Urinary bladder (tissue), 4 donors: ENCODE data around the gene CAGE1. TPM values are rescaled to one million over a fixed set of nuclear protein-coding genes. Genes with fewer than 3 reads are reported as not detected.
"Not testable (repeated sequence)": the region's sequence is repeated elsewhere in the genome, so short reads cannot be mapped to it uniquely, and the experiment has no call there.

Experiments
- DNase-seq: peaks from one replicate; pipeline ENCODE4 v3.0.0-alpha.2; 2015; ENCODE audit errors: extremely low spot score
- H3K27ac ChIP-seq: one replicate; pipeline ENCODE4 v1.5.1; 2013; ENCODE audit warnings: low read depth, mild to moderate bottlenecking, moderate library complexity
- H3K36me3 ChIP-seq: one replicate; pipeline ENCODE4 v1.6.1; 2013; ENCODE audit warnings: mild to moderate bottlenecking, moderate library complexity; ENCODE audit not compliant: insufficient read depth
- H3K4me1 ChIP-seq: one replicate; pipeline ENCODE4 v1.6.1; 2013; ENCODE audit warnings: mild to moderate bottlenecking, moderate library complexity; ENCODE audit not compliant: insufficient read depth
- H3K4me3 ChIP-seq: one replicate; pipeline ENCODE4 v1.5.1; 2013; ENCODE audit warnings: low read depth, low read length
- WGBS: extraction: QIAGEN DNeasy Blood & Tissue Kit; methylation state at CpG from one replicate; pipeline ENCODE4 v1.1.7; 2013; 5-methylcytosine and 5-hydroxymethylcytosine counted together
- polyA plus RNA-seq: library from polyadenylated mRNA; stranded (reverse); fragments of 200-250 nt; gene quantifications from one replicate; pipeline ENCODE4 v1.2.3, GENCODE V29; 2013
- total RNA-seq: library from RNA; depleted of rRNA; stranded (reverse); fragments of >200 nt; gene quantifications from one replicate; pipeline ENCODE4 v1.2.3, GENCODE V29; 2014
- donor health status: healthy with polysubstance abuse.
- donor health status: healthy.

CAGE1 gene
- total and polyA plus RNA-seq, 2 donors = not detected

- no peak for DNase-seq
- Histone ChIP-seq H3K36me3 (no peaks in the 10 kb centered on the region), H3K4me3 (no peak overlapping the region), H3K4me1 (no peaks in the 10 kb centered on the region), H3K27ac (no peak overlapping the region)
- WGBS = 77% methylated on average over 9 of the region's 9 CpGs
Measured at GRCh38 chr6:7341989-7342742, 47.4 kb downstream of the CAGE1 start.

- DNase-seq = no peak
- H3K4me3 ChIP-seq = no peak overlapping the region
- WGBS = 94% methylated on average over 3 of the region's 3 CpGs
- H3K4me1 ChIP-seq = no peaks in the 10 kb centered on the region
- H3K27ac ChIP-seq = no peak overlapping the region
- H3K36me3 ChIP-seq = no peaks in the 10 kb centered on the region
Measured at GRCh38 chr6:7341271-7341670, 48.3 kb downstream of the CAGE1 start.

GRCh38 chr6:7339007-7339732 lies 50.4 kb downstream of the CAGE1 start:
- H3K36me3 ChIP-seq, DNase-seq, H3K4me1 ChIP-seq, H3K27ac ChIP-seq, H3K4me3 ChIP-seq: not testable (repeated sequence)
- WGBS = 75% methylated on average over 14 of the region's 14 CpGs

DNA sequence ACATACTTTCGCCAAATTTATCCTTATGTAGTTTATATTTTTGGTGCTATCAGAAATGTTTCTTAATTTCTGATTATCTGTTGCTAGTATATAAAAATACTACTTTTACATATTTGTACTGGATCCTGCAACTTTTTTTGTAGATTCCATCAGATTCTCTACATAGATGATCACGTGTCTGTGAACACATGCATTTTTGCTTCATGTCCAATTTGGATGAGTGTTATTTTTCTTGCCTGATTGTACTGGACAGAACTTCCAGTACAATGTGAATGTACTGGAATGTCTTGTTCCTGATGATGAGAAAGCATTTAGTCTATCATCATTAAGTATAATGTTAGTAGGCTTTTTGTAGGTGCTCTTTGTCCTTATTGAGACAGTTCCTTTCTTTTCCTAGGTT lies 51.5 kb downstream of the CAGE1 start:
- 82% methylated on average over 2 of the region's 2 CpGs for WGBS
- no peaks in the 10 kb centered on the region for H3K36me3 ChIP-seq
- H3K4me1 ChIP-seq = no peaks in the 10 kb centered on the region
- H3K27ac ChIP-seq = no peak overlapping the region
- H3K4me3 ChIP-seq = no peak overlapping the region
- DNase-seq = no peak

DNA sequence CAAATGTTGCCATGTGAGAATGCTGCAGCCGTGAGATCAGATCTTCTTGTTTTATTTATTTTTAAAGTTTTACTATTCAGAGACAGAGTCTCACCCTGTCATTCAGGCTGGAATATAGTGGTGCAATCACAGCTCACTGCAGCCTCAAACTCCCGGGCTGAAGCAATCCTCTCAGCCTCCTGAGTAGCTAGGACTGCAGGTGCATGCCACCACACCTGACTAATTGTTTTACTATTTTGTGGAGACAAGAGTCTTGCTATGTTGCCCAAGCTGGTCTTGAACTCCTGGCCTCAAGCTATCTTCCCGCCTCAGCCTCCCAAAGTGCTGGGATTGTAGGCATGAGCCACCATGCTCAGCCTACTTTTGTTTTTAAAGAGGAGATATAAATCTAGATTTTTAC lies 54.0 kb downstream of the CAGE1 start:
- no peak for DNase-seq
- Histone ChIP-seq H3K27ac (no peak overlapping the region), H3K4me3 (no peak overlapping the region), H3K36me3 (no peaks in the 10 kb centered on the region), H3K4me1 (no peaks in the 10 kb centered on the region)
- WGBS = 75% methylated on average over 3 of the region's 3 CpGs

- DNase-seq = no peak
- Histone ChIP-seq H3K36me3 (no peaks in the 10 kb centered on the region), H3K27ac (no peak overlapping the region), H3K4me3 (no peak overlapping the region), H3K4me1 (no peaks in the 10 kb centered on the region)
- WGBS = 83% methylated on average over 3 of the region's 3 CpGs
Measured at GRCh38 chr6:7334685-7335084, 54.9 kb downstream of the CAGE1 start.

DNA sequence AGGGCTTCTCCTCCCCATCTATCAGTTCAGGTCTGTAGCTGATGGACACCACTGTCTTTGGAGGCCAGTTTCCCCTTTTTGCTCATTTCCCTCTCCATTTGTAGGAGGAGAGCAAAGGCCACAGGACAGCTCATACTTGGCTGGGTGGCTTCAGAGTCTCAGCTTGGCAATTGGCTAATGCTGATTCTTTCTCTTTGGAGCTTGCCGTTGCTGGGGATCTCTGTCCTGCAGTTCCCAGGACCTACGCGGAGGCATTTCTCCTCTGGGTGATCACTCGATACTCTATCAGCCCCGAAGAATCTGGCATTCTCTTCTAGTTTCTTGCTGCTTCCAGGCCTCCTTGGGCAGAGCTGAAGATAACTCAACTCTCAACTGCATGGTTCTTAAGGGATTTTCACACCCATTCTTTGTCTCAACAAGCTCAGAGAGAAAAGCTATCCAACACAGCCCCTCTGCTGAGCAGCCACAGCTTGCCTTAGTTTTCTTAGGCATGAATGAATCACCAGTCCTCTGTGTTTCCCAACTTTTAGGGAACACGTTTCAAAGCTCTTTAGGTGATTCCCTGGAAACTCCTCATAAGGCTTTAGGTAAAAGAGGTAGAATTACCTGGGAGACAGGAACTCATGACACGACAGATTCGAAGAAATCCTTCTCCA lies 57.3 kb downstream of the CAGE1 start:
- Histone ChIP-seq H3K36me3 (no peaks in the 10 kb centered on the region), H3K4me3 (no peak overlapping the region), H3K4me1 (no peaks in the 10 kb centered on the region), H3K27ac (no peak overlapping the region)
- no peak for DNase-seq
- 81% methylated on average over 8 of the region's 8 CpGs for WGBS

- Histone ChIP-seq H3K4me3 (no peak overlapping the region), H3K27ac (no peak overlapping the region), H3K4me1 (no peaks in the 10 kb centered on the region), H3K36me3 (no peaks in the 10 kb centered on the region)
- 84% methylated on average over 7 of the region's 7 CpGs for WGBS
- no peak for DNase-seq
Measured at GRCh38 chr6:7331452-7331851, 58.1 kb downstream of the CAGE1 start.

- no peak for DNase-seq
- no peaks in the 10 kb centered on the region for H3K4me1 ChIP-seq
- no peak overlapping the region for H3K4me3 ChIP-seq
- WGBS = 46% methylated on average over 2 of the region's 2 CpGs
- H3K36me3 ChIP-seq = no peaks in the 10 kb centered on the region
- no peak overlapping the region for H3K27ac ChIP-seq
Measured at GRCh38 chr6:7328243-7328642, 61.3 kb downstream of the CAGE1 start.

DNA sequence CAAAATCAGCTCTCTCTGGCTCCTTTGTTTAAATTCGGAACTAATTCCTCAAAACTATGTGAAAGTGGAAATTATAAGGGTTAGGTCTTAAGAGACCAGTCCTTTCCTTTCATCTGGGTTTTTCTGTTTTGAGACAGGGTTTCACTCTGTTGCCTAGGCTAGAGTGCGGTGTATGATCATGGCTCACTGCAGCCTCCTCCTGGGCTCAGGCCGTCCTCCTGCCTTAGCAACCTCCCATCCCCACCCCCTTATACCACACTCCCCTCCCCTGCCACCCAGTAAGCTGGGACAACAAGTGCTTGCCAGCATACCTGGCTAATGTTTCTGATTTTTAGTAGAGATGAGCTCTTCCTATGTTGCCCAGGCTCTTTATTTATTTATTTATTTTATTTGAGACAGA lies 63.8 kb downstream of the CAGE1 start:
- 80% methylated on average over 3 of the region's 3 CpGs for WGBS
- no peaks in the 10 kb centered on the region for H3K4me1 ChIP-seq
- H3K4me3 ChIP-seq = no peak overlapping the region
- H3K36me3 ChIP-seq = no peaks in the 10 kb centered on the region
- no peak for DNase-seq
- H3K27ac ChIP-seq = no peak overlapping the region

- Histone ChIP-seq H3K36me3 (no peaks in the 10 kb centered on the region), H3K27ac (no peak overlapping the region), H3K4me3 (no peak overlapping the region), H3K4me1 (no peaks in the 10 kb centered on the region)
- 64% methylated on average over 7 of the region's 7 CpGs for WGBS
- DNase-seq = no peak
Measured at GRCh38 chr6:7324520-7324919, 65.0 kb downstream of the CAGE1 start.

DNA sequence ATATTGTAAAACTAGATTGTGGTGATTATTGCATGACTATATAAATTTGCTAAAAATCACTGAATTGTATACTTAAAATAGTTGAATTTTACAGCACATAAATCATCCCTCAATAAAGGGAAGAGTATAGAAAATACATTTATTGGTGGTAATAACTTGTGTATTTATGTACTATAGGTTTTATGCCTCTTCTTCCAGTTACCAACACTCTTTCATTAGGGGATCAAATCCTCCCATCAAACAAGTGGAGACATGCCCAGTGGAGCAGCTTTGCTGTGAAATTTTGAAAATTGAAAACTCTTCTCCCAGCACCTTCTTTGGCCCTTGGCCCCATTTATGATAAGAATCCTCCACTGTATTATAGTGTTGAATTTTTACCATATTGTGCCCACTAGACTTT lies 66.5 kb downstream of the CAGE1 start:
- no peaks in the 10 kb centered on the region for H3K4me1 ChIP-seq
- H3K4me3 ChIP-seq = no peak overlapping the region
- no peak overlapping the region for H3K27ac ChIP-seq
- no peak for DNase-seq
- no peaks in the 10 kb centered on the region for H3K36me3 ChIP-seq

DNA sequence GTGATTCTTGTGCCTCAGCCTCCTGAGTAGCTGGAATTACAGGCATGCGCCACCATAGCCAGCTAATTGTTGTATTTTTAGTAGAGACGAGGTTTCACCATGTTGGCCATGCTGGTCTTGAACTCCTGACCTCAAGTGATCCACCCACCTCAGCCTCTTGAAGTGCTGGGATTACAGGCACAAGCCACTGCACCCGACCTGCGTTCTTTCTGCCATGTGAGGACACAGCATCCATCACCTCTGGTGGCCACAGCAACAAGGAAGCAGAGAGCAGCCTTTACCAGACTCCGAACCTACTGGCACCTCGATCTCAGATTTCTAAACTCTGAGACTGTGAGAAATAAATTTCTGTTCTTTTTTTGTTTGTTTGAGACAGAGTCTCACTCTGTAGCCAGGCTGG lies 67.7 kb downstream of the CAGE1 start:
- H3K4me3 ChIP-seq, DNase-seq, H3K4me1 ChIP-seq, H3K36me3 ChIP-seq, H3K27ac ChIP-seq: not testable (repeated sequence)
- WGBS = 85% methylated on average over 6 of the region's 6 CpGs

DNA sequence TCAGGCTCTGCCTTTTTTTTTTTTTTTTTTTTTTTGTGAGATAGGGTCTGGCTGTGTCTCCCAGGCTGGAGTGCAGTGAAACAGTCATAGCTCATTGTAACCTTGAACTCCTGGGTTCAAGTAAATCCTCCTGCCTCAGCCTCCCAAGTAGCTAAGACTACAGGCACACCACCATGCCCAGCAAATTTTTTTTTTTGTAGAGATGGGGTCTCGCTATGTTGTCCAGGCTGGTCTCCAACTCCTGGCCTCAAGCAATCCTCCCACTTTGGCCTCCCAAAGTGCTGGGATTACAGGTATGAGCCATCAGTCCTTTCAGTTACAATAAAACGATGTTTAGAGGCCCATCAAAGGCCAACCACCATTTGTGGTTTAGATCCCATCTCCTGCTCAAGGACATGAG lies 70.1 kb downstream of the CAGE1 start:
- 92% methylated on average over 2 of the region's 2 CpGs for WGBS
- not testable (repeated sequence) for H3K27ac ChIP-seq, H3K4me3 ChIP-seq

More for the DNA sequence above, 70.1 kb downstream of the CAGE1 start:
- not testable (repeated sequence) for DNase-seq, H3K4me1 ChIP-seq, H3K36me3 ChIP-seq
